KBM-7 (cell line): ENCODE measurements around the gene NCOR1.
"Not testable (repeated sequence)": the region's sequence is repeated elsewhere in the genome, so short reads cannot be mapped to it uniquely, and the experiment has no call there.

Experiments used
- DNase-seq: peaks from one replicate; pipeline ENCODE4 v3.0.0-alpha.2; 2015
- in situ Hi-C: fragments of 300-500 bp; cut with MboI; formaldehyde crosslinking; loops from 2 replicates; pipeline ENCODE4 v1.14.3; 2020; ENCODE audit warnings: low sequenced_read_pairs, low pct_unique_long_range_greater_than_20kb, mixed read lengths

NCOR1 gene

DNA sequence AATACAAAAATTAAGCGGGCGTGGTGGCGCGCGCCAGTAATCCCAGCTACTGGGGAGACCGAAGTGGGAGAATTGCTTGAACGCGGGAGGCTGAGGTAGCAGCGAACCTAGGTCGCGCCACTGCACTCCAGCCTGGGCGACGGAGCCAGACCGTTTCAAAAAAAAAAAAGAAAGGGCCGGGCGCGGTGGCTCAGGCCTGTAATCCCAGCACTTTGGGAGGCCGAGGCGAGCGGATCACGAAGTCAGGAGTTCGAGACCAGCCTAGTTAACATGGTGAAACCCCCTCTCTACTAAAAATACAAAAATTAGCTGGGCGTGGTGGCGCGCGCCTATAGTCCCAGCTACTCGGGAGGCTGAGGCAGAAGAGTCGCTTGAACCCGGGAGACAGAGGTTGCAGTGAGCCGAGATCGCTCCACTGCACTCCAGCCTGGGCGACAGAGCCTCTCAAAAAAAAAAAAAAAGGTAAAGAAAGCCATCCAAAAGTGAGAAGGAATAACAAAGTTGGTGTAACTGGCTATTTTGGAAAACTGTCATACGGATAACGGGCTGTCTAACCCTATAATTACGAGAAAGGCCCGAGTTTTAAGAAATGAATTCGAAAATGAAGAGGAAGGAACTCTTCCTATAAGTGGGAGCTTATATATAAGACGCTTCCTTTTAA, 1.1 kb upstream of the NCOR1 start:
- in situ Hi-C loops, DNase-seq: not testable (repeated sequence)

DNA sequence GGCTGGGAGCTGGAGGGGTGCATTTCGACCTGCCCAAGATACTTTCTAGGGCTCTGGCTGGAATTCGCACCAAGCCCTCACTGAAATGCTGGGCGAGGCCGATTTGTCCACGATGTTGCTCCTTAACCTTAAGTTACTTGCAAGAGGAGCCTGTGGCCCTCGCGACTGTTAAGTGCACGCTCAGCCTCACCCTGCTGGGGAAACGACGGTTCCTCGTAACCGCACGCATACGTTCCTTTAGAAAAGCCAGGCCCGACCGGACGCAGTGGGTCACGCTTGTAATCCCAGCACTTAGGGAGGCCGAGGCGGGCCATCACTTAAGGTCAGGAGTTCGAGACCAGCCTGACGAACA, 607 bp upstream of the NCOR1 start:
- peak; percentile 89 for DNase-seq
- in situ Hi-C loops, result no loop called here

DNA sequence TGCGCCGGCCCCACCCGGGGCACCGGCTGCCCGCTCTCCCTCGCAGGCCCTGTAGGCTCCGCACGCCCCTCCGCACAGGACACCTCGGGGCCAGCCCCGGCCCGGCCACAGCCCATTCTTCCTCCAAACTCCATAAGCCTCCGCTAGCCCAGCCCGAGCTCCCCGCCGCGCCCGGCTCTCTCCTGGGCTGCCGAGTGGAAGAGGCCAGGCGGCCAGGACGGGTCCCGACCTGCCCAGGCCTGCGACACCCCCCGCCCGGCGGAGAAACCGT, 397 bp downstream of the NCOR1 start:
- in situ Hi-C loops, result no loop called here
- peak; percentile 65 for DNase-seq

DNA sequence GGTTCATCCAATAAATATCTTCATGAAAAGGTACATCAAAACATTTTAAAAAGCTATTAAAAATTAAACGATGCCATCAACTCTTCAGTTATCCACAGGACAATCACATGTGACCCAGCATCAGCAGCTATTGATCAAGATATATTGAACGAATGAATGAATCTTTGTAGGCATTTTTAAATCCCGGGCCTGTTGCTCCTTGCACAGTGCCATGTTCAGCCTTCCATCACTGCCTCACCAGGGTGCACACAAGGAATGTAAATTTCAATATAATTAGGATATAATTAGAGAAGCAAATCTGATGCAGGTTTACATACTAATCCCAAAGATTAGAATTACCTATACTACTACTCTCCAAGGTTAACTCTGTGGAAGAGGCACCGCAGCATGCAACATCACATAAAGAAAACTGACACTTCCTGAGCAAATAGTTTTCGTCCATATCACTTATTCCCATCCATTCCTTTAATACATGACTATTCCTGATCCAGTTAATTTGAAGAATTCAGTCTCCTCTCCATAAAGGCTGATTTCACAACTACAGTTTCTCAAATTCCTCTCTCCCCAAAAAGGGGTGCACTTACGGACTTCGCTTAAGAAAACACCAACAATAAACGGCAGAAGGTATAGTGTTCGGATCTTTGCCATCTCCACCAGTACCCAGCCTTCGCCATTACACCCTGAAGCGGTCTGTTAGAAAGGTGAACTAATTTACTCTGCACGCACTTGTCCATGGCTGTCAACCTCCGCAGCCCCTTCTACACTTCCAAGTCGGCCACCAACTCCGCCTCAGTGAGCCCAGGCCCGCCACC, 938 bp downstream of the NCOR1 start:
- in situ Hi-C loops, result no loop called here
- DNase-seq, result peak; percentile 27

DNA sequence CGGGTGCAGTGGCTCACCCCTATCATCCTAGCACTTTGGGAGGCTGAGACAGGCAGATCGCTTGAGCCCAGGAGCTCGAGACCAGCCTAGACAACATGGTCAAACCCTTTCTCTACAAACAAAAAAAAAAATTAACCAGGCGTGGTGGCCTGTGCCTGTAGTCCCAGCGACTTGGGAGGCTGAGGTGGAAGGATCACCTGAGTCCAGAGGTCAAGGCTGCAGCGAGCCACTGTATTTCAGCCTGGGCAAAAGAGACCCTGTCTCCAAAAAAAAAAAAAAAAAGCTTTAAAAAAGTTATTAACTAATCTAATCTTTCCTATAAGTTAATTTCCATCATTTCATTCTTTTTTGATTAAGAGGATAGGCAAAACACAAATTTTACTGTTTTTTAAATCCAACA, 2.5 kb downstream of the NCOR1 start:
- in situ Hi-C loops, result no loop called here
- DNase-seq, result no peak

DNA sequence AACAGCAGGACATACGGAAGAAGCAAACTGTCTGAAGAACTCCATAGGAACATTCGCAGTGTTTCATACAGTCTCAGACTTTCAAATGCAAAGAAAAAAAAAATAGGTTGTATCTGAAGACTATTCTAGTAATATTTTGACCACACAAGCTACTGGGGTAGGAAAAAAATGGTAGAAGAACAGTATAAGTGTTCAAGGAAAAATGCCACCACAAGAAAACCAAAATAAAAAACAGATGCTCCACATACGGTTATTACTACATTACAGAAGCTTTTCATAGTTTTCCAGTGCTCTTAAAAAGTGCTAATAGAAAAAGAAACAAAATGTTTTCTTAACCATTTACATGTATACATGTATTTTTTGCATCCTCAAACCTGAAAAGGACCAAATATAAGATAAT, 3.7 kb downstream of the NCOR1 start:
- in situ Hi-C loops, result no loop called here
- no peak for DNase-seq

DNA sequence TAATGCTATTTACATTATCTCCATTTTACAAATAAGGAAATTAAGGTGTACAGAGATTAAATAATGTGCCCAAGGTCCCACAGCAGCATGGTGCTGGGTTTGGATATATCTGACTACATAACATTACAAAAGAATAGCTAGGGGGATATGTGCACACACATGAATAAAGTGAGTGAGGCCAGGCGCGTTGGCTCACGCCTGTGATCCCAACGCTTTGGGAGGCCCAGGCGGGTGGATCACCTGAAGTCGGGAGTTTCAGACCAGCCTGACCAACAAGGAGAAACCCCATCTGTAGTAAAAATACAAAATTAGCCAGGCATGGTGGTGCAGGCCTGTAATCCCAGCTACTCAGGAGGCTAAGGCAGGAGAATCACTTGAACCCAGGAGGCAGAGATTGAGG, 10.6 kb downstream of the NCOR1 start:
- DNase-seq, in situ Hi-C loops: not testable (repeated sequence)

DNA sequence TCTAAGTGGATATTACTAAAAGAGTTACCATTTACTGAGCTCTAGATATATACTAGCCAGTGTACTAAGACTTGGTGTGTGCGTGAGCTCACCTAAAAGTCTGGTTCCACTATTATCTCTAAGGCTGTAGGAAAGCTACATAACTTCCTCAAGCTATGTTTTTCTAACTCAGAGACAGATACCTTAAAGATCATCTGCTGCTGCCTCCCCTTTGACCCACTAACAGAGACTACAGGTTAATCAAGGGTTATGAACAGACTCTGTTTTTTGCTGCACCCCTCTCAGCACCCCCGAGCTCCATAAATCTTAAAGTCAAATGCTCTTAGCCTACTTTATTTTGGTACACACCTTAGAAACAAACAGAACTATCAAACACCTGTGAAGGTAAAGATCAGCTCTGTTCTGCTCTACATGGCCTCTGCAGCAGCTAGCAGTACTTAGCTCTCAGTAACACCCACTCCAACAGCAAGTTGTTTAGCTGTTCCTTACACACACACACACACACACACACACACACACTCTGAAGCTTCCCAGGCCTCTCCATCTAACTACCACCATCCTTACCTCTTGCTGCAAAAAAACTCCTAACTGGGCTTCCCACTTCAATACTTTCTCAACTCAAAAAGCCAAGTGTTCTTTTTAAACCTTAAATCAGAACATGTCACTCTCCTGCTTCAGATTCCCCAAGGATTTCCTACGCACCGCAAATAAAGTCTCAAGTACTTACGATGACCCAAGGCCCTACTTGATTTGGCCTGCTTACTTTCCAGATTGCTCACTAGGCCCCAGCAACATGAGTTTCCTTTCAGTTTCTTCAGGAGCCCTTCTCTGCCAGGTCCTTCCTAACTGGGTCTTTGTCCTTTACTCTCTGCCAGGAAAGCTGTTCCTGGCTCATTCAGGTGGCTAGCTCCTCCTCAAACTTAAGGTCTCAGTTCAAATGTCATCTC, 12.5 kb downstream of the NCOR1 start:
- DNase-seq, result peak; percentile 26
- in situ Hi-C loops, result not testable (repeated sequence)

DNA sequence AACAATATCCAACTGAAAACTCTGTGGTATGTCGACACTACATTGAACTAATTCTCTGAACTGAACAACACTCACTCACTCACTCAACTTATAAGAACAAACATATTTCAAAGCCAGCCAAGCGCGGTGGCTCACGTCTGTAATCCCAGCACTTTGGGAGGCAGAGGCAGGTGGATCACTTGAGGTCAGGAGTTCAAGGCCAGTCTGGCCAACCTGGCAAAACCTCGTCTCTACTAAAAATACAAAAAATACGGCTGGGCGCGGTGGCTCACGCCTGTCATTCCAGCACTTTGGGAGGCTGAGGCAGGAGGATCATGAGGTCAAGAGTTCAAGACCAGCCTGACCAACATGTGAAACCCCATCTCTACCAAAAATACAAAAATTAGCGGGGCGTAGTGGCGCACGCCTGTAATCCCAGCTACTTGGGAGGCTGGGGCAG, 13.6 kb downstream of the NCOR1 start:
- DNase-seq, in situ Hi-C loops: not testable (repeated sequence)

DNA sequence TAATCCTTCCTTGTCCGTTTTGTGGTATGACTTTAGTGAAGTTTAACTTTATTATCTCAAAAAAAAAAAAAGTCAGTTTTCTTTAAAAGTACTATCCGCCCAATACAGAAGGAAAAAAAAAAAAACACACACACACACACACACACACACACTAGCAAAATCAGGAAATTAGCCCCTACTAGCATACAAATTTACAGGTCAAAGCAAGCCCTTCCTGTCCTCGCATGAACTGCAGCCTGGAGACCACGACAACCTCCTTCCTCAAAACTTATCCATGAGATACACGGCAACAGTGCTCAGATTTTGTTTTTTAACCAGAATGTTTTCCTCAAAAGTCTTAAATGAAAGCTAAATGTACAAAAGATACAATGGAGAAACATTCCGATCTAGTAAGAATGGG, 16.2 kb downstream of the NCOR1 start:
- DNase-seq, result peak; percentile 79
- in situ Hi-C loops, result no loop called here

DNA sequence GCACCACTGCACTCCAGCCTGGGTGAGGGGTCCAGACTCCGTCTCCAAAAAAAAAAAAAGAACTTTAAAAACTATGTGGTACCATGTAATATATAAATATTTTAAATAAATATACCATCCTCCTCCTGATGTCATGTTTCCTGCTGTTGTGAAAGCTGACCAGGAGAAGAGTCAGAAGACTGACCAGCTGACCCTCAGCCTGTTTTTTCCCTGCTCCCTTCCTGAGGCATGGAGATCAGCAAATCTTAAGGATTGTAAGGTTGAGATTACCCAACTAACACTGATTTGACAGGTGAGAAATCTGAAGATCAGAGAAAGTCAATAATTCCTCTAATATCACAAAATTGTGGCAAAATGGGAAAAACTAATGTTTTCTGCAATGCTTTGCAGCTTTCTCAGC, 18.1 kb downstream of the NCOR1 start:
- in situ Hi-C loops, result no loop called here
- no peak for DNase-seq

DNA sequence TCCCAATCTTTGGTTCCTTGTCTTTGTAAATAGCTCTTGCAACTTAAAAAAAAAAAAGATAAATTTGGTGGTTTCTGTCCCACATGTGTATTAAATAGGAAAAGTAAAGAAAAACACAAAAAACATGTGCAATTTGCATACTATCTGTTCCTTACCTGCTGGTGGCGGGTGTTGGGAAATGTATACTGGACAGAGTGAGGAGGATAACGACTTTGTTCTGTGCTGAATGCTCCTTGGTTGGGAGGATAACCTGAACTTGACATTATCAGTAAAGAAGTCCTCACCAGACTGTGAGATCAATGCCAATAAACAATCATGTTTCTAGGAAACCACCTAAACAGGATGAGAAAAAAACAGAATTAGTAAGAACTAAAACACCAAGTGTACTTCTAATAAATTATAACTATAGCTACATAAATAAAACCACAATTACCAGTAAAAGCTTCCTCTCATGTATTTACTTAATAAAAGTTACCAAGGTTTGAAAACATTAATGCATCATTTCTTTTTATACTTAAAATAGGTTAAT, 21.0 kb downstream of the NCOR1 start:
- DNase-seq, in situ Hi-C loops: not testable (repeated sequence)

DNA sequence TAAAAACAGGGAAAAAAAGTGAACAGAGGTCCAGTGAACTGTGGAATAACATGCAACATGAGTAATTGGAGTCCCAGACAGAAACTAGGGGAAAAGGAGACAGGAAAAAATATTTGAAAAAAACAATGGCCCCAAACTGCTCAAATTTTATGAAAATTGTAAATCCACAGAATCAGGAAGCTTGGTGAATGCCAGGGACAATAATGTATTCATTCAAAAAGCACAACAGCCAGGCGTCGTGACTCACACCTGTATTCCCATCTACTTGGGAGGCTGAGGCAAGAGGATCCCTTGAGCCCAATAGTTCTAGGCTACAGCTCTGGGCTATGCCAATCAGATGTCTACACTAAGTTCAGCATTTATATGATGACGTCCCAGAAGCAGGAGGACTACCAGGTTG, 23.7 kb downstream of the NCOR1 start:
- no peak for DNase-seq
- in situ Hi-C loops, result no loop called here

DNA sequence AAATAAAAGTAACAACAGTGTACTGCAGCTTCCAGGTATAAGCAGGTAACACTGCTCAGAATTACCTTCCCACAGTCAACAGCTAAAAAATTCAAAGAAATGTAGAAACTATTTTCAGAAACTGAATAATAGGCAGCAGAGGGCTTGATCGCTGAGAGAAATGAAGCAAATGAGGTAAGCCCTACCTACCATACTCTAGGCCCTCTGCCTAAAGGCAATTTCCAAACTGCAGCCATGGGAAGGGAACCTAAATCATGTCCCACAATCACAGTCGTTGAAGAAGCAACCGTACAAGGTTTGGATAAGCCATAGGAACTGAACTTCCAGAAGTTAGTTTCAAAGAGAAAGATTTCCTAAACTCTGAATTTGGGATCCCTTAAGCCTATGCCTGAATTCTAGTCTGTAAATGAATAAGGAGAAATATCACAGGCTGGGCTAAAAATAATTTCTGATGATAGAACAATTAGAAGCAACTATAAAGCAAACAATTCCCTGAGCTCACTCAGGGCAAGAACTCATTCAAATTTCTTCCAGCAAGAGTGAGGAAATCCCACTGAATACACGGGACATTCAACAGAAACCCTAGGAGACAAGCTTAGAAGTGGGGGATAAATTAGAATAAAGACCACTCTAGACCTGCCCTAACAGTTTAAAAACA, 24.5 kb downstream of the NCOR1 start:
- in situ Hi-C loops, result no loop called here

DNA sequence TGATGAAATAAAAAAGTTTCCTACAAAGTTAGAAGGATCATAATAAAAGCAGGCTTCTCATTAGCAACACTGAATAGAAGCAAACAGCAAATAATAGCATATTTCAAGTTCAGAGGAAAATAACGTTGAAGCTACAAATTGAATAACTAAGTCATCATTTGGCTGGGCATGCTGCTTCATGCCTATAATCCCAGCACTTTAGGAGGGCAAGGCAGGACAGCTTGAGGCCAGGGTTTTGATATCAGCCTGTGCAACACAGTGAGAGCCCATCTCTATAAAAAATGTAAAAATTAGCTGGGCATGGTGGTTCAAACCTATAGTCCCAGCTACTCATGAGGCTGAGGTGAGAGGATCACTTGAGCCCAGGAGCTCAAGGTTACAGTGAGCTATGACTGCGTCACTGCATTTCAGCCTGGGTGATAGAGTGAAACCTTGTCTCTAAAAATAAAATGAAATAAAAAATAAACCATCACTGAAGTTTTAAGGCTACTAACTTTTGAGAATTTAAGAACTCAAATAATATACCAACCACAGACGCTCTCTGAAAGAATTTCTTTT, 25.5 kb downstream of the NCOR1 start:
- no peak for DNase-seq
- in situ Hi-C loops, result no loop called here

More for the DNA sequence above, 24.5 kb downstream of the NCOR1 start:
- no peak for DNase-seq

DNA sequence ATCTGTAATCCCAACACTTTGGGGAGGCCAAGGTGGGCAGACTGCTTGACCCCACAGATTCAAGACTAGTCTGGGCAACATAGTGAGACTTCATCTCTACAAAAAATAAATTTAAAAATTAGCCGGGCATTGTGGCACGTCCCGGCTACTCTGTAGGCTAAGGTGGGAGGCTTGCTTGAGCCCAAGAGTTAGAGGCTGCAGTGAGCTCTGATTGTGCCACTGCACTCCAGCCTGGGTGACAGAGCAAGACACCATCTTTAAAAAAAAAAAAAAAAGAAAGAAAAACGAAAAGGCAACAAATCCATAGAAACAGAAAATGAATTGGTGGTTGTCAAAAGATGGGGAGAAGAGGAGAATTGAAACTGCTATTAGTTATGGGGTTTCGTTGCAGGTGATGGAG, 27.7 kb downstream of the NCOR1 start:
- in situ Hi-C loops, result no loop called here
- no peak for DNase-seq

DNA sequence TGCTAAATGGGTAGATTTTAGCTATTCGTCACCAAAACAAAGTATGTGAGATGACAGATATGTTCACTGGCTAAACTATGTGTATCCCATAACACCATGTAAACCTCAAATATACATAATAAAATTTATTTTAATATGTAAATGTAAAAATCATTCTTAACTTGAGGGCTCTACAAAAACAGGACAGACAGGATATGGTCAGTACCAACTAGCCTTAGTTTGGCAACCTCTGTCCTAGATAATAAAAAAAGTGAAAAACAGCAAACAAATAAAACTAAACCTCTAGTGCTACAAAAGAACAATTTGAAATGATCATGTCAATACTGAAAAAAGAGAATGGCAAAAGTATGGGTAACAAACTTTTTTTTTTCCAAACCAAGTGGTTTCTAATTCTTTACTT, 33.8 kb downstream of the NCOR1 start:
- DNase-seq, result no peak

DNA sequence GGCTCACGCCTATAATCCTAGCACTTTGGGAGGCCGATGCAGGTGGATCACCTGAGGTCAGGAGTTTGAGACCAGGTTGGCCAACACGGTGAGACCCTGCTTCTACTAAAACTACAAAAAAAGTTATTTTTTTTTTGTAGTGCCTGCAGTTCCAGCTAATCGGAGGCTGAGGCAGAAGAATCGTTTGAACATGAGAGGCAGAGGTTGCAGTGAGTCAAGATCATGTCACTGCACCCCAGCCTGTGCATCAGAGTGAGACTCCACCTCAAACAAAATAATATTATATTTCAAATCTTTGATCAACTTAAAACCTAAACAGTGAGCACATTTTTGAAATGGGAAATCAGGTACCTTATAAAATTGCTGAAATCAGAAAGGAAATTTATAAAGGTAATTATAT, 36.5 kb downstream of the NCOR1 start:
- in situ Hi-C loops, result no loop called here
- no peak for DNase-seq

More for the DNA sequence above, 33.8 kb downstream of the NCOR1 start:
- in situ Hi-C loops, result no loop called here

DNA sequence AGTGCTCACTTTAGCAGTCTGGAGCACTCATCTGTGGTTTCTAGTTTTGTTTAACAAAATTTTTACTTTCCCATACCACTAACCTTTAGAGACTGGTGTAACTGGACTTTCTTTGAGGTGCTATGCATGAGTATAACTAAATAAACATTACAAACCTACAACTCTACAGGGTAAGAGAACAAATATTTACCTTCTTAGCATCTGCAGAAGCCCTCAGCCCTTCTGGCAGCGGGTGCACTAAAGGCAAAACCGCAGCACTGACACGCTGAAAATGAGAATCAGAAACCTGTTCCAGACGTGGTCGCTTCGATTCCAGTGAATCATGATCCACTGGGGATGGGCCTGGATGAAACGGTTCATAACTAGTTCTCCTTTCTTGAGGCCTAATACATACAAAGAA, 43.7 kb downstream of the NCOR1 start:
- in situ Hi-C loops, result no loop called here
- DNase-seq, result no peak
